ENCODE measurements around the gene CD55. TPM values are rescaled to one million over a fixed set of nuclear protein-coding genes. Genes with fewer than 3 reads are reported as not detected.

CD55 gene
- total RNA-seq, 1 donor from 2014 or later, result 73.1 TPM

DNA sequence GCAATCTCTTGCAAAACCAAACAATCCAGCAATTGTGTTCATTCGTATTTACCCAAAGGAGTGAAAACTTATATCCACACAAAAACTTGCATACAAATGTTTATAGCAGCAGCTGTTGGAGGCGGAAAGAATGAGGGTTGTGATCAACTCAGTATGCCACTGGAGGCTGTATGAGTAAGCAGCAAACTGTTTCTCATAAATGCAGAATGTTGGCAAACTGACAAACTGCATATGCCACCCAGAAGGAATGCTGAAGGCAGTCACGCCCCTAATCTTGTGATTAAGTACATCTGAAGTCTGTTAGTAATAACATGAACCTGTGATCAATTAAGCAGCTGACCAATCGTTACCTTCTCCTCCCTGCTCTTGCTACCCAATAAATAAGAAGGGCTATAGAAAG lies 72.1 kb downstream of the CD55 start:
- no peak overlapping the region for H3K27ac ChIP-seq
- no peaks in the 10 kb centered on the region for H3K9me3 ChIP-seq
- intact Hi-C loops (cut with DNase I), result loop anchor here (10.0 kb wide), 1 partner anchor 149 kb away; no protein-coding TSS in a partner anchor
- TF ChIP-seq, protein P1, sequence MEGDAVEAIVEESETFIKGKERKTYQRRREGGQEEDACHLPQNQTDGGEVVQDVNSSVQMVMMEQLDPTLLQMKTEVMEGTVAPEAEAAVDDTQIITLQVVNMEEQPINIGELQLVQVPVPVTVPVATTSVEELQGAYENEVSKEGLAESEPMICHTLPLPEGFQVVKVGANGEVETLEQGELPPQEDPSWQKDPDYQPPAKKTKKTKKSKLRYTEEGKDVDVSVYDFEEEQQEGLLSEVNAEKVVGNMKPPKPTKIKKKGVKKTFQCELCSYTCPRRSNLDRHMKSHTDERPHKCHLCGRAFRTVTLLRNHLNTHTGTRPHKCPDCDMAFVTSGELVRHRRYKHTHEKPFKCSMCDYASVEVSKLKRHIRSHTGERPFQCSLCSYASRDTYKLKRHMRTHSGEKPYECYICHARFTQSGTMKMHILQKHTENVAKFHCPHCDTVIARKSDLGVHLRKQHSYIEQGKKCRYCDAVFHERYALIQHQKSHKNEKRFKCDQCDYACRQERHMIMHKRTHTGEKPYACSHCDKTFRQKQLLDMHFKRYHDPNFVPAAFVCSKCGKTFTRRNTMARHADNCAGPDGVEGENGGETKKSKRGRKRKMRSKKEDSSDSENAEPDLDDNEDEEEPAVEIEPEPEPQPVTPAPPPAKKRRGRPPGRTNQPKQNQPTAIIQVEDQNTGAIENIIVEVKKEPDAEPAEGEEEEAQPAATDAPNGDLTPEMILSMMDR (IDR thresholded peaks at IDR 0.05), result no peak
- no peak overlapping the region for H3K4me3 ChIP-seq
- no peak for DNase-seq (ENCODE audit: low spot score in 2 of 2)
- H3K36me3 ChIP-seq, result no peaks in the 10 kb centered on the region
- H3K27me3 ChIP-seq, result no peaks in the 10 kb centered on the region
- H3K4me1 ChIP-seq, result no peaks in the 10 kb centered on the region

DNA sequence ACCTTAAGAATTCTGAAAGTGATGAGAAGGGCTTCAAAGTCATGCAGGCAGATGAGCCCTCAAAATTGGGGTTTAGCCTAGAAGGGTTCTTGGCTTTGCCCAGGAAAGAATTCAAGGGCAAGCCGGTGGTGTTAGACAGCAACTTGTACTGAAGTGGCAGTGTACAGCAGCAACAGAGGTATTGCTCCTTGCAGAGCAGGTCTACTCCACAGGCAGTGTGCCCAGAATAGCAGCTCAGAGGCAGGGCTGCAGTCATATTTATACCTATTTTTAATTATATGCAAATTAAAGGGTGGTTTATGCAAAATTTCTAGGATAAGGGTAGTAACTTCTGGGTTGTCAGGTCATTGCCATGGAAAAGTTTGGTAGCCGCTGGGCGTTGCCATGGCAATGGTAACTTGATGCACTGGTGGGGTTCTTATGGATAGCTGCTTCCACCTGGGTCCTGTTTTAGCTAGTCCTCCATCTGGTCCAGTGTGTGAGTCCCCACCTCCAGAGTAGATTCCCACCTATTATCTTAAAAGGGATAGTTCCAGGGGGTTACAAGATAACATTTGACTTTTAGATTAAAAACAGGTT lies 74.8 kb downstream of the CD55 start:
- H3K27me3 ChIP-seq, result no peaks in the 10 kb centered on the region
- DNase-seq (ENCODE audit: low spot score in 2 of 2), result no peak
- H3K27ac ChIP-seq, result no peak overlapping the region
- TF ChIP-seq, protein P1 (IDR thresholded peaks at IDR 0.05), result no peak
- no peak overlapping the region for H3K4me3 ChIP-seq
- H3K36me3 ChIP-seq, result no peaks in the 10 kb centered on the region
- no peaks in the 10 kb centered on the region for H3K9me3 ChIP-seq
- intact Hi-C loops (cut with DNase I), result loop anchor here (10.0 kb wide), 1 partner anchor 151 kb away; no protein-coding TSS in a partner anchor
- no peaks in the 10 kb centered on the region for H3K4me1 ChIP-seq

DNA sequence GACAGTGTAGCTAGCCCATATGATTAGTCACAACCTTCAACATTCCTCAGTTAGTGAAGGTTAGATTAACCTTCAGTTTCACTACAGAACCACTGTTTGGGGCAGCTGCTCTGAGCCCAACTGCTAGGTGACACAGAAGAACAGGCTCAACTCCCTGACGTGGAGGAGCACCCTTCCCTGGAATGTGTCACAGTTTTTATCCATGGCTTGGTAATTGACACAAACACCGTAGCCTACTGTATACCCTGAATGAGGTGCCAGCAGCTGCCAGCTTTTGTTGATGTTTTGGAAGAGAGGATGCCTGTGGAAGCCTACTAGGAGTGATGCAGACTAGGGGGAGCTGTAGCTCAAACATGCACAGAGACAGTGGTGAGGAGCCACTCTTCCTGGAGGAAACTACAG lies 76.0 kb downstream of the CD55 start:
- Histone ChIP-seq H3K9me3 (no peaks in the 10 kb centered on the region), H3K4me1 (no peaks in the 10 kb centered on the region), H3K4me3 (no peak overlapping the region), H3K27ac (no peak overlapping the region), H3K27me3 (no peaks in the 10 kb centered on the region), H3K36me3 (no peaks in the 10 kb centered on the region)
- TF ChIP-seq, protein P1 (IDR thresholded peaks at IDR 0.05), result no peak
- intact Hi-C loops (cut with DNase I), result loop anchor here (10.0 kb wide), 1 partner anchor 153 kb away; no protein-coding TSS in a partner anchor
- no peak for DNase-seq (ENCODE audit: low spot score in 2 of 2)

DNA sequence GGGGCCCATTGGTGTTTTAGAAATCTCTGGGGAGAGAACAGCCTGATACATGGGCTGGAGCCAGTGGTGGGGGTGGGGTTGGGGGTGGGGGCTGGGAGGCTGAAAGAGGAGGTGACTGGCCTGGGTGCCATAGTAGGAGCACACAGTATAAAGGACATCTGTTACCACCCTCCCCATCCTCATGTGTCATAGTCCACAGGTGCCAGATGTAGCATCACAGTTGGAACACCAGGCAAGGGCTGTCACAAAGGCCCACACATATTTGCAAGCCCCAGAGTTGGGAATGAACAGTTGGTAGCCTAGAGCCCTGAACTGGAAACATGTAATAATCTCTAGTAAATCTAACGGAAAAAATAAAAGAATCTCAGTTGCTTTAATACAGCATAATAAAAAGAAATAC lies 77.5 kb downstream of the CD55 start:
- intact Hi-C loops (cut with DNase I), result loop anchor here (10.0 kb wide), 1 partner anchor 154 kb away; no protein-coding TSS in a partner anchor
- DNase-seq (ENCODE audit: low spot score in 2 of 2), result no peak
- no peaks in the 10 kb centered on the region for H3K9me3 ChIP-seq

DNA sequence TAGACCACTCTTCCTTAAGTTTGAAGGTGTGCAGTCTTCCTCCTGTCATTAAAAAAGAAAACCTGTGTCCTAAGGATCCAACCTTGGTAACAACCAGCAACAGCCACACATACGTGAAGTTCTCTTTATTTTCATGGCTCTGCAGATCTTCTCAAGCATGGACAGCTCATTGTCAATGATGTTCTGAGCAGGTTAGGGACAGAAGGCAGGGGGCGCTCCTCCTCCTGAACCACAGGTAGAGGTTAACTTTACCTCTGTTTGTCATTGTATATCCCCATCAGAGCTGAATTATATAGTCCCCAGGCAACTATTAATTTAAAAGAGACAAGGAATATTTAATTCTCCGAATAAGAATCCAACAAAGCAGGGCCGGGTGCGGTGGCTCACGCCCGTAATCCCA lies 80.1 kb downstream of the CD55 start:
- intact Hi-C loops (cut with DNase I), result no loop called here
- TF ChIP-seq, protein P1 (IDR thresholded peaks at IDR 0.05), result no peak
- DNase-seq (ENCODE audit: low spot score in 2 of 2), result no peak

More for the DNA sequence above, 77.5 kb downstream of the CD55 start:
- Histone ChIP-seq H3K4me1 (no peaks in the 10 kb centered on the region), H3K27me3 (no peaks in the 10 kb centered on the region), H3K27ac (no peak overlapping the region), H3K36me3 (no peaks in the 10 kb centered on the region), H3K4me3 (no peak overlapping the region)
- TF ChIP-seq, protein P1 (IDR thresholded peaks at IDR 0.05), result no peak

More for the DNA sequence above, 80.1 kb downstream of the CD55 start:
- no peaks in the 10 kb centered on the region for H3K4me1 ChIP-seq
- H3K9me3 ChIP-seq, result no peaks in the 10 kb centered on the region
- no peaks in the 10 kb centered on the region for H3K27me3 ChIP-seq
- H3K36me3 ChIP-seq, result no peaks in the 10 kb centered on the region
- no peak overlapping the region for H3K27ac ChIP-seq
- H3K4me3 ChIP-seq, result no peak overlapping the region

Data from ascending aorta (tissue), 2 donors.